Caco-2 (cell line): ENCODE measurements around the gene ZDHHC20. TPM values are rescaled to one million over a fixed set of nuclear protein-coding genes. Genes with fewer than 3 reads are reported as not detected.

Source experiments
- BruUV-seq: library from RNA; stranded (reverse); fragments of 400-500 nt; replicated peaks from 2 replicates; lab custom pipeline; 2021; lab: Mats Ljungman, UMichigan
- CTCF ChIA-PET: fragments of 300-600 bp; sonication (Branson Sonifier 250); formaldehyde crosslinking; loops from one replicate; lab custom pipeline; 2022; ENCODE audit warnings: antibody characterized with exemption; lab: Charles Lee
- POLR2A ChIA-PET: fragments of 300-600 bp; sonication (Branson Sonifier 250); formaldehyde crosslinking; loops from one replicate; lab custom pipeline; 2022; ENCODE audit warnings: antibody characterized with exemption; lab: Charles Lee
- DNase-seq, 2 experiments: peaks; one replicate each; pipeline versions ENCODE4 v3.0.0 to v3.0.0-alpha.2; 2020 to 2022
- H3K27me3 ChIP-seq: replicated peaks from 2 replicates; pipeline ENCODE4 v1.6.0; 2011; ENCODE audit warnings: low read length; ENCODE audit not compliant: control insufficient read depth, insufficient read depth
- H3K36me3 ChIP-seq: 2 replicates; pipeline ENCODE4 v1.5.1; 2011; ENCODE audit warnings: low read length; ENCODE audit not compliant: control insufficient read depth, insufficient read depth
- H3K4me1 ChIP-seq: fragments of 250-450 bp; sonication (Bioruptor Pico); 2 replicates; pipeline ENCODE4 v1.5.1; 2020; ENCODE audit warnings: mild to moderate bottlenecking
- H3K4me3 ChIP-seq: 2 replicates; pipeline ENCODE4 v1.5.1; 2011; ENCODE audit warnings: low read depth, mild to moderate bottlenecking, control low read depth, low read length
- H3K9me3 ChIP-seq: fragments of 250-450 bp; sonication (Bioruptor Pico); 2 replicates; pipeline ENCODE4 v1.5.1; 2020; ENCODE audit warnings: mild to moderate bottlenecking, moderate library complexity
- H3K27ac Mint-ChIP-seq: one replicate; pipeline ENCODE4 v1.8.0; 2022; ENCODE audit warnings: mixed read lengths; ENCODE audit not compliant: unreplicated experiment
- H3K27me3 Mint-ChIP-seq: one replicate; pipeline ENCODE4 v1.8.0; 2022; ENCODE audit warnings: mixed read lengths; ENCODE audit not compliant: insufficient read depth, unreplicated experiment
- H3K36me3 Mint-ChIP-seq: one replicate; pipeline ENCODE4 v1.8.0; 2022; ENCODE audit warnings: mild to moderate bottlenecking, mixed read lengths; ENCODE audit not compliant: insufficient read depth, unreplicated experiment
- H3K4me1 Mint-ChIP-seq: one replicate; pipeline ENCODE4 v1.8.0; 2022; ENCODE audit warnings: low read depth, mixed read lengths; ENCODE audit not compliant: unreplicated experiment
- H3K4me3 Mint-ChIP-seq: one replicate; pipeline ENCODE4 v1.8.0; 2022; ENCODE audit warnings: mild to moderate bottlenecking, moderate library complexity, mixed read lengths; ENCODE audit not compliant: unreplicated experiment
- H3K9me3 Mint-ChIP-seq: one replicate; pipeline ENCODE4 v1.8.0; 2022; ENCODE audit warnings: mixed read lengths; ENCODE audit not compliant: unreplicated experiment
- CTCF ChIP-seq, 2 experiments: fragments of 200-600 bp in 1 of 2; IDR thresholded peaks; 1 replicate in 1 of 2; 2 replicates in 1 of 2; pipeline versions ENCODE4 v1.5.1 to v1.8.0; 2011 to 2022; ENCODE audit warnings: antibody characterized with exemption in 1 of 2, control low read depth in 1 of 2, inconsistent platforms in 1 of 2, low read depth in 1 of 2, low read length in 1 of 2, mild to moderate bottlenecking in 1 of 2, moderate library complexity in 1 of 2; ENCODE audit not compliant: insufficient read depth in 1 of 2, severe bottlenecking in 1 of 2, unreplicated experiment in 1 of 2
- intact Hi-C: fragments of 100-400 bp; cut with micrococcal nuclease; formaldehyde crosslinking; loops from one replicate; pipeline ENCODE4 v1.10.0; 2022; ENCODE audit not compliant: unreplicated experiment
- total RNA-seq: library from RNA; stranded (reverse); gene quantifications from 2 replicates; pipeline ENCODE4 v1.2.3, GENCODE V29; 2022

The ZDHHC20 gene
- total RNA-seq, 1 experiment from 2014 or later: 87.9 TPM

- peak; percentile 28 to 57 for TF ChIP-seq CTCF (IDR thresholded peaks at IDR 0.05; ENCODE audit: insufficient read depth in 1 of 2, low read depth in 1 of 2, low read length in 1 of 2, severe bottlenecking in 1 of 2, unreplicated experiment in 1 of 2)
- Histone ChIP-seq H3K9me3 (no peaks in the 10 kb centered on the region), H3K4me1 (no peaks in the 10 kb centered on the region), H3K27me3 (no peaks in the 10 kb centered on the region), H3K4me3 (no peak overlapping the region), H3K36me3 (no peaks in the 10 kb centered on the region)
- Mint-ChIP-seq H3K27ac (no peak overlapping the region), H3K27me3 (no peaks in the 10 kb centered on the region), H3K4me1 (no peaks in the 10 kb centered on the region), H3K9me3 (no peaks in the 10 kb centered on the region), H3K4me3 (no peak overlapping the region), H3K36me3 (no peaks in the 10 kb centered on the region)
- ChIA-PET POLR2A (no interaction called here), CTCF (interaction anchor here (1.0 to 1.6 kb wide), 6 partner anchors 40 to 142 kb away, joined by 3 to 10 read pairs (median 4); partner anchors contain the start of gene ZDHHC20)
- BruUV-seq: no TSS peak
- intact Hi-C loops: loop anchor here (1.0 kb wide), 1 partner anchor 141 kb away; no protein-coding TSS in a partner anchor
- DNase-seq: peak; percentile 54 to 56
Measured at GRCh38 chr13:21338156-21338555, 120.9 kb downstream of the ZDHHC20 start.

GRCh38 chr13:21336609-21337349, 122.3 kb downstream of the ZDHHC20 start:
- no peaks in the 10 kb centered on the region for H3K9me3 ChIP-seq
- no peaks in the 10 kb centered on the region for H3K4me1 ChIP-seq
- ChIA-PET POLR2A (no interaction called here), CTCF (no interaction called here)
- Mint-ChIP-seq H3K4me3 (no peak overlapping the region), H3K27me3 (no peaks in the 10 kb centered on the region), H3K9me3 (no peaks in the 10 kb centered on the region), H3K27ac (no peak overlapping the region), H3K4me1 (no peaks in the 10 kb centered on the region), H3K36me3 (no peaks in the 10 kb centered on the region)
- H3K27me3 ChIP-seq: no peaks in the 10 kb centered on the region
- BruUV-seq: no TSS peak
- TF ChIP-seq CTCF (IDR thresholded peaks at IDR 0.05; ENCODE audit: insufficient read depth in 1 of 2, low read depth in 1 of 2, low read length in 1 of 2, severe bottlenecking in 1 of 2, unreplicated experiment in 1 of 2): no peak
- no peak for DNase-seq
- intact Hi-C loops: no loop called here
- no peaks in the 10 kb centered on the region for H3K36me3 ChIP-seq
- H3K4me3 ChIP-seq: no peak overlapping the region

GRCh38 chr13:21333186-21333585, 125.9 kb downstream of the ZDHHC20 start:
- ChIA-PET POLR2A (no interaction called here), CTCF (no interaction called here)
- no TSS peak for BruUV-seq
- no peaks in the 10 kb centered on the region for H3K4me1 ChIP-seq
- H3K9me3 ChIP-seq: no peaks in the 10 kb centered on the region
- no peaks in the 10 kb centered on the region for H3K27me3 ChIP-seq
- no peaks in the 10 kb centered on the region for H3K27me3 Mint-ChIP-seq
- H3K4me1 Mint-ChIP-seq: no peaks in the 10 kb centered on the region
- no peak overlapping the region for H3K27ac Mint-ChIP-seq
- H3K4me3 ChIP-seq: no peak overlapping the region
- H3K36me3 ChIP-seq: no peaks in the 10 kb centered on the region
- no peak for DNase-seq
- no peaks in the 10 kb centered on the region for H3K9me3 Mint-ChIP-seq
- TF ChIP-seq CTCF (IDR thresholded peaks at IDR 0.05; ENCODE audit: insufficient read depth in 1 of 2, low read depth in 1 of 2, low read length in 1 of 2, severe bottlenecking in 1 of 2, unreplicated experiment in 1 of 2): no peak
- intact Hi-C loops: no loop called here
- H3K4me3 Mint-ChIP-seq: no peak overlapping the region
- H3K36me3 Mint-ChIP-seq: no peaks in the 10 kb centered on the region
